H9 (cell line): Measurements from ENCODE around the gene PPP1R7. TPM values are rescaled to one million over a fixed set of nuclear protein-coding genes. Genes with fewer than 3 reads are reported as not detected.

Source experiments
- DNase-seq: peaks from one replicate; pipeline ENCODE4 v3.0.0-alpha.2; 2017
- H2AFZ ChIP-seq: one replicate; pipeline ENCODE4 v1.6.1; 2013; ENCODE audit warnings: mild to moderate bottlenecking, low read length, control low read depth, moderate library complexity
- H2AK5ac ChIP-seq: 2 replicates; pipeline ENCODE4 v1.6.1; 2013; ENCODE audit warnings: low read length, control low read depth, mixed read lengths; ENCODE audit not compliant: insufficient read length
- H2BK120ac ChIP-seq: one replicate; pipeline ENCODE4 v1.6.1; 2013; ENCODE audit warnings: low read depth, mild to moderate bottlenecking, low read length, control low read depth, inconsistent platforms; ENCODE audit not compliant: poor library complexity, severe bottlenecking
- H2BK12ac ChIP-seq: 2 replicates; pipeline ENCODE4 v1.6.1; 2013; ENCODE audit warnings: low read length, control low read depth, mixed read lengths, low read depth; ENCODE audit not compliant: insufficient read length
- H2BK15ac ChIP-seq: 2 replicates; pipeline ENCODE4 v1.6.1; 2013; ENCODE audit warnings: low read depth, low read length, control low read depth
- H2BK20ac ChIP-seq: one replicate; pipeline ENCODE4 v1.6.1; 2013; ENCODE audit warnings: low read depth, mild to moderate bottlenecking, low read length, control low read depth, inconsistent platforms; ENCODE audit not compliant: poor library complexity, severe bottlenecking
- H2BK5ac ChIP-seq: 2 replicates; pipeline ENCODE4 v1.6.1; 2013; ENCODE audit warnings: low read length, control low read depth, mixed read lengths; ENCODE audit not compliant: insufficient read length
- H3K14ac ChIP-seq: 2 replicates; pipeline ENCODE4 v1.6.1; 2013; ENCODE audit warnings: low read length, control low read depth; ENCODE audit not compliant: insufficient read depth
- H3K18ac ChIP-seq: 2 replicates; pipeline ENCODE4 v1.6.1; 2013; ENCODE audit warnings: low read depth, mild to moderate bottlenecking, mixed read lengths, low read length, control low read depth; ENCODE audit not compliant: insufficient read length
- H3K23ac ChIP-seq: 2 replicates; pipeline ENCODE4 v1.6.1; 2013; ENCODE audit warnings: low read length, control low read depth, mixed read lengths, low read depth; ENCODE audit not compliant: insufficient read length
- H3K23me2 ChIP-seq: 2 replicates; pipeline ENCODE4 v1.6.1; 2013; ENCODE audit warnings: low read depth, mild to moderate bottlenecking, mixed read lengths, low read length, control low read depth; ENCODE audit not compliant: insufficient read length, poor library complexity, severe bottlenecking
- H3K27ac ChIP-seq: 2 replicates; pipeline ENCODE4 v1.5.1; 2013; ENCODE audit warnings: low read length, control low read depth, mixed read lengths, low read depth; ENCODE audit not compliant: insufficient read length
- H3K27me3 ChIP-seq: 2 replicates; pipeline ENCODE4 v1.6.1; 2013; ENCODE audit warnings: low read length, control low read depth, inconsistent platforms; ENCODE audit not compliant: insufficient read depth
- H3K4ac ChIP-seq: 2 replicates; pipeline ENCODE4 v1.6.1; 2013; ENCODE audit warnings: low read depth, mild to moderate bottlenecking, control low read depth, inconsistent platforms, low read length, moderate library complexity
- H3K4me1 ChIP-seq: 2 replicates; pipeline ENCODE4 v1.6.1; 2013; ENCODE audit warnings: low read length, control low read depth, inconsistent platforms; ENCODE audit not compliant: insufficient read depth
- H3K4me2 ChIP-seq: 2 replicates; pipeline ENCODE4 v1.6.1; 2013; ENCODE audit warnings: low read length, control low read depth, mixed read lengths; ENCODE audit not compliant: insufficient read length, insufficient read depth
- H3K56ac ChIP-seq: 2 replicates; pipeline ENCODE4 v1.6.1; 2013; ENCODE audit warnings: low read depth, mild to moderate bottlenecking, mixed read lengths, low read length, control low read depth; ENCODE audit not compliant: insufficient read length
- H3K79me1 ChIP-seq: 2 replicates; pipeline ENCODE4 v1.6.1; 2013; ENCODE audit warnings: low read depth, mild to moderate bottlenecking, moderate library complexity, low read length, control low read depth, inconsistent platforms; ENCODE audit not compliant: insufficient read depth, poor library complexity, severe bottlenecking
- H3K79me2 ChIP-seq: 2 replicates; pipeline ENCODE4 v1.6.1; 2013; ENCODE audit warnings: low read length, control low read depth, inconsistent platforms; ENCODE audit not compliant: insufficient read depth
- H3K9ac ChIP-seq: 2 replicates; pipeline ENCODE4 v1.6.1; 2013; ENCODE audit warnings: low read length, control low read depth, mixed read lengths; ENCODE audit not compliant: insufficient read length; ENCODE audit errors: extremely low read depth
- H3K9me3 ChIP-seq: one replicate; pipeline ENCODE4 v1.6.1; 2013; ENCODE audit warnings: low read depth, low read length, inconsistent platforms; ENCODE audit not compliant: control insufficient read depth
- H3T11ph ChIP-seq: one replicate; pipeline ENCODE4 v1.6.1; 2013; ENCODE audit warnings: mild to moderate bottlenecking, low read length, control low read depth, inconsistent platforms
- H4K20me1 ChIP-seq: one replicate; pipeline ENCODE4 v1.6.1; 2013; ENCODE audit not compliant: control insufficient read depth, insufficient read length, insufficient read depth
- H4K5ac ChIP-seq: 2 replicates; pipeline ENCODE4 v1.6.1; 2013; ENCODE audit warnings: low read depth, mild to moderate bottlenecking, mixed read lengths, low read length, control low read depth; ENCODE audit not compliant: insufficient read length
- H4K8ac ChIP-seq: replicated peaks from 2 replicates; pipeline ENCODE4 v1.6.1; 2013; ENCODE audit warnings: low read length, control low read depth, mixed read lengths, low read depth; ENCODE audit not compliant: insufficient read length
- H4K91ac ChIP-seq: 2 replicates; pipeline ENCODE4 v1.6.1; 2013; ENCODE audit warnings: low read depth, mild to moderate bottlenecking, moderate library complexity, mixed read lengths, low read length, control low read depth; ENCODE audit not compliant: insufficient read length
- H3K27ac Mint-ChIP-seq, 3 experiments: 2 replicates in 2 of 3; 3 replicates in 1 of 3; pipeline ENCODE4 v1.8.0; 2020 to 2021; ENCODE audit warnings: mixed read lengths in 3 of 3, mild to moderate bottlenecking in 1 of 3, moderate library complexity in 1 of 3
- H3K27me3 Mint-ChIP-seq: 2 replicates; pipeline ENCODE4 v1.8.0; 2021; ENCODE audit warnings: low read depth, mild to moderate bottlenecking, moderate library complexity, mixed read lengths
- H3K36me3 Mint-ChIP-seq, 3 experiments: 2 replicates in 2 of 3; 3 replicates in 1 of 3; pipeline ENCODE4 v1.8.0; 2020 to 2021; ENCODE audit warnings: low read depth in 3 of 3, mixed read lengths in 3 of 3; ENCODE audit not compliant: insufficient read depth in 1 of 3
- H3K4me1 Mint-ChIP-seq, 2 experiments: 2 replicates each; pipeline ENCODE4 v1.8.0; 2020; ENCODE audit warnings: mixed read lengths in 2 of 2
- H3K4me3 Mint-ChIP-seq, 2 experiments: 2 replicates in 1 of 2; 3 replicates in 1 of 2; pipeline ENCODE4 v1.8.0; 2020 to 2021; ENCODE audit warnings: mild to moderate bottlenecking in 2 of 2, mixed read lengths in 2 of 2, moderate library complexity in 1 of 2
- H3K9me3 Mint-ChIP-seq, 2 experiments: 2 replicates in 1 of 2; 3 replicates in 1 of 2; pipeline ENCODE4 v1.8.0; 2020; ENCODE audit warnings: mild to moderate bottlenecking in 2 of 2, mixed read lengths in 2 of 2, moderate library complexity in 1 of 2
- CTCF ChIP-seq: fragments of 200-600 bp; sonication (generic); conservative IDR thresholded peaks from 3 replicates; pipeline ENCODE4 v1.8.0; 2021; ENCODE audit warnings: antibody characterized with exemption, mild to moderate bottlenecking
- WGBS: extraction: QIAGEN DNeasy Blood & Tissue Kit; methylation state at CpG from one replicate; pipeline ENCODE4 v1.1.7; 2013; ENCODE audit warnings: missing lambda C conversion rate, low lambda C conversion rate, mixed read lengths; ENCODE audit not compliant: insufficient read length; ENCODE audit errors: extremely low coverage; 5-methylcytosine and 5-hydroxymethylcytosine counted together
- total RNA-seq: library from RNA; stranded (reverse); gene quantifications from 2 replicates; pipeline ENCODE4 v1.2.1, GENCODE V29; 2021

Gene PPP1R7
- total RNA-seq, 1 experiment from 2014 or later: 60.2 TPM

- no peaks in the 10 kb centered on the region for H3K9me3 Mint-ChIP-seq
- no peak overlapping the region for H2BK120ac ChIP-seq
Observed at GRCh38 chr2:241115361-241115760, 34.9 kb upstream of the PPP1R7 start.

More at GRCh38 chr2:241115361-241115760, 34.9 kb upstream of the PPP1R7 start:
- peaks cover 5 to 47% (median 42%) of the 10 kb centered on the region in 3 experiments; a peak in 6 of 7 replicates for H3K36me3 Mint-ChIP-seq
- Histone ChIP-seq H3K18ac (no peak overlapping the region), H3K79me1 (no peaks in the 10 kb centered on the region), H2AK5ac (no peak overlapping the region), H2AFZ (no peak overlapping the region), H2BK5ac (no peak overlapping the region), H3K4ac (no peak overlapping the region), H4K8ac (no peak overlapping the region), H3K23ac (no peak overlapping the region), H3K9ac (no peak overlapping the region), H3K4me1 (no peaks in the 10 kb centered on the region), H4K91ac (no peak overlapping the region), H4K20me1 (no peaks in the 10 kb centered on the region), H2BK20ac (no peak overlapping the region), H3K56ac (no peak overlapping the region), H4K5ac (no peak overlapping the region), H2BK12ac (no peak overlapping the region), H3K9me3 (no peaks in the 10 kb centered on the region), H3T11ph (no peak overlapping the region), H3K79me2 (no peaks in the 10 kb centered on the region), H3K27ac (no peak overlapping the region), H3K4me2 (no peak overlapping the region), H3K23me2 (no peaks in the 10 kb centered on the region), H3K14ac (no peak overlapping the region), H2BK15ac (no peak overlapping the region), H3K27me3 (no peaks in the 10 kb centered on the region)
- TF ChIP-seq CTCF: no peak
- DNase-seq: no peak
- H3K27ac Mint-ChIP-seq: no peak overlapping the region
- no CpG with 5 or more reads among the region's 8 CpGs for WGBS
- H3K27me3 Mint-ChIP-seq: no peaks in the 10 kb centered on the region
- H3K4me1 Mint-ChIP-seq: no peaks in the 10 kb centered on the region
- H3K4me3 Mint-ChIP-seq: no peak overlapping the region
